HCT116 (cell line): Measurements from ENCODE around the gene EIF4E3. TPM values are rescaled to one million over a fixed set of nuclear protein-coding genes. Genes with fewer than 3 reads are reported as not detected.

Experiments used
- ATAC-seq: fragments of 200-7000 bp; cut with Tn5 transposase; 2 replicates; pipeline ENCODE4 v1.9.1; 2020; ENCODE audit warnings: mild to moderate bottlenecking, moderate library complexity
- BruUV-seq: library from RNA; stranded (reverse); fragments of 400-500 nt; replicated peaks from 2 replicates; lab custom pipeline; 2021; lab: Mats Ljungman, UMichigan
- CTCF ChIA-PET: fragments of 300-600 bp; sonication (Branson Sonifier 250); formaldehyde crosslinking; loops from one replicate; lab custom pipeline; 2021; ENCODE audit warnings: antibody characterized with exemption; lab: Charles Lee
- POLR2A ChIA-PET: fragments of 300-600, 350-600 bp; sonication (Branson Sonifier 250); formaldehyde crosslinking; loops from one replicate; lab custom pipeline; 2021; ENCODE audit warnings: antibody characterized with exemption; lab: Charles Lee
- RAD21 ChIA-PET, 2 experiments: fragments of 300-600 bp; sonication (Branson Sonifier 250); formaldehyde crosslinking; loops; one replicate each; lab custom pipeline; 2023; ENCODE audit warnings: low total read pairs in 2 of 2; ENCODE audit not compliant: uncharacterized antibody in 2 of 2, unreplicated experiment in 2 of 2, low non-redundant PET in 1 of 2; lab: Charles Lee
- DNase-seq: peaks from one replicate; pipeline ENCODE4 v3.0.0-alpha.2; 2010; ENCODE audit warnings: low read depth, low spot score
- H2AFZ ChIP-seq: fragments of 200-600 bp; shearing (Covaris generic), sonication (generic); 2 replicates; pipeline ENCODE4 v1.6.1; 2017; ENCODE audit warnings: low read depth, mixed run types, mixed read lengths, antibody characterized with exemption, low read length; ENCODE audit not compliant: poor library complexity, severe bottlenecking
- H3K27ac ChIP-seq: 2 replicates; pipeline ENCODE4 v1.5.1; 2012; ENCODE audit warnings: low read depth, low read length
- H3K27me3 ChIP-seq: fragments of 200-600 bp; sonication (generic); 2 replicates; pipeline ENCODE4 v1.6.1; 2016; ENCODE audit warnings: mixed run types, low read length, mixed read lengths; ENCODE audit not compliant: insufficient read depth
- H3K36me3 ChIP-seq, 2 experiments: fragments of 200-500 bp in 1 of 2; fragments of 200-600 bp in 1 of 2; sonication (Bioruptor generic) in 1 of 2; sonication (generic) in 1 of 2; 2 replicates each; pipeline versions ENCODE4 v1.5.1 to v1.6.1; 2014 to 2016; ENCODE audit warnings: low read length in 2 of 2, inconsistent platforms in 1 of 2, mixed read lengths in 1 of 2, mixed run types in 1 of 2; ENCODE audit not compliant: insufficient read depth in 2 of 2, control insufficient read depth in 1 of 2
- H3K4me1 ChIP-seq, 2 experiments: fragments of 200-600 bp in 1 of 2; sonication (generic) in 1 of 2; 2 replicates each; pipeline versions ENCODE4 v1.5.1 to v1.6.1; 2012 to 2017; ENCODE audit warnings: low read length in 2 of 2, inconsistent platforms in 1 of 2, mild to moderate bottlenecking in 1 of 2, mixed read lengths in 1 of 2, mixed run types in 1 of 2, moderate library complexity in 1 of 2; ENCODE audit not compliant: insufficient read depth in 2 of 2, control insufficient read depth in 1 of 2
- H3K4me2 ChIP-seq: fragments of 200-600 bp; sonication (generic); 2 replicates; pipeline ENCODE4 v1.6.1; 2017; ENCODE audit warnings: mixed run types, low read length, mixed read lengths
- H3K4me3 ChIP-seq, 2 experiments: fragments of 200-600 bp in 1 of 2; sonication (generic) in 1 of 2; replicated peaks in 1 of 2; 2 replicates each; pipeline ENCODE4 v1.5.1; 2011 to 2016; ENCODE audit warnings: low read length in 2 of 2, control low read depth in 1 of 2, low read depth in 1 of 2, mild to moderate bottlenecking in 1 of 2, mixed read lengths in 1 of 2, mixed run types in 1 of 2
- H3K79me2 ChIP-seq: fragments of 200-600 bp; sonication (generic); 2 replicates; pipeline ENCODE4 v1.6.1; 2017; ENCODE audit warnings: mild to moderate bottlenecking, mixed run types, low read length, moderate library complexity, mixed read lengths; ENCODE audit not compliant: insufficient read depth
- H3K9ac ChIP-seq: fragments of 200-600 bp; sonication (generic); 2 replicates; pipeline ENCODE4 v1.6.1; 2016; ENCODE audit warnings: low read length, mixed read lengths
- H3K9me2 ChIP-seq: fragments of 200-600 bp; sonication (generic), shearing (Covaris generic); 2 replicates; pipeline ENCODE4 v1.6.1; 2017; ENCODE audit warnings: mixed run types, mild to moderate bottlenecking, moderate library complexity; ENCODE audit not compliant: insufficient read depth
- H3K9me3 ChIP-seq, 2 experiments: fragments of 200-500 bp in 1 of 2; fragments of 200-600 bp in 1 of 2; sonication (Bioruptor generic) in 1 of 2; sonication (generic) in 1 of 2; 2 replicates each; pipeline ENCODE4 v1.6.1; 2014 to 2017; ENCODE audit warnings: low read length in 2 of 2, mixed read lengths in 2 of 2, inconsistent platforms in 1 of 2, low read depth in 1 of 2, mild to moderate bottlenecking in 1 of 2, mixed run types in 1 of 2, moderate library complexity in 1 of 2; ENCODE audit not compliant: control insufficient read depth in 1 of 2, insufficient read depth in 1 of 2
- H4K20me1 ChIP-seq: fragments of 200-600 bp; sonication (generic), shearing (Covaris generic); 2 replicates; pipeline ENCODE4 v1.6.1; 2017; ENCODE audit warnings: mixed run types, mild to moderate bottlenecking, moderate library complexity; ENCODE audit not compliant: insufficient read depth
- CEBPB ChIP-seq: IDR thresholded peaks from 2 replicates; pipeline ENCODE4 v1.6.1; 2012; ENCODE audit warnings: low read depth
- EGR1 ChIP-seq: IDR thresholded peaks from 2 replicates; pipeline ENCODE4 v1.6.1; 2012; ENCODE audit warnings: low read depth
- ELF1 ChIP-seq: IDR thresholded peaks from 2 replicates; pipeline ENCODE4 v1.6.1; 2012; ENCODE audit warnings: low read depth, borderline replicate concordance
- EZH2 ChIP-seq: fragments of 200-600 bp; sonication (generic); IDR thresholded peaks from 2 replicates; pipeline ENCODE4 v1.6.1; 2017; ENCODE audit warnings: antibody characterized with exemption, mixed run types
- EZH2phosphoT487 ChIP-seq: fragments of 200-600 bp; IDR thresholded peaks from 2 replicates; pipeline ENCODE4 v1.6.1; 2018; ENCODE audit warnings: antibody characterized with exemption, borderline replicate concordance
- JUND ChIP-seq: IDR thresholded peaks from 2 replicates; pipeline ENCODE4 v1.6.1; 2012
- POLR2A ChIP-seq: IDR thresholded peaks from 2 replicates; pipeline ENCODE4 v1.7.0; 2011; ENCODE audit warnings: borderline replicate concordance; ENCODE audit not compliant: insufficient read depth, insufficient read length; ENCODE audit errors: extremely low read depth
- POLR2AphosphoS5 ChIP-seq: IDR thresholded peaks from 2 replicates; pipeline ENCODE4 v1.6.1; 2011; ENCODE audit warnings: mild to moderate bottlenecking, low read depth, low read length, moderate library complexity
- RAD21 ChIP-seq: IDR thresholded peaks from 2 replicates; pipeline ENCODE4 v1.6.1; 2012; ENCODE audit warnings: low read depth, mild to moderate bottlenecking
- SP1 ChIP-seq: IDR thresholded peaks from 2 replicates; pipeline ENCODE4 v1.6.1; 2012; ENCODE audit warnings: low read depth
- TCF7L2 ChIP-seq: IDR thresholded peaks from 2 replicates; pipeline ENCODE4 v1.7.0; 2011; ENCODE audit warnings: borderline replicate concordance, inconsistent platforms; ENCODE audit not compliant: insufficient read depth, insufficient read length; ENCODE audit errors: extremely low read depth
- YY1 ChIP-seq: IDR thresholded peaks from 2 replicates; pipeline ENCODE4 v1.6.1; 2011; ENCODE audit warnings: low read length, low read depth, moderate library complexity, mild to moderate bottlenecking; ENCODE audit not compliant: insufficient replicate concordance; ENCODE audit errors: extremely low read depth
- intact Hi-C: fragments of 100-400 bp; cut with micrococcal nuclease; formaldehyde crosslinking; loops from 2 replicates; pipeline ENCODE4 v1.10.0; 2022
- total RNA-seq: library from RNA; stranded (reverse); gene quantifications from one replicate; pipeline ENCODE4 v1.2.1, GENCODE V29; 2021; ENCODE audit not compliant: unreplicated experiment
- TF ChIP-seq, protein P1 (sequence below): IDR thresholded peaks from 2 replicates; pipeline ENCODE4 v1.6.1; 2012
- TF ChIP-seq, protein P2 (sequence below), 3 experiments: fragments of 200-600 bp in 1 of 3; sonication (generic) in 1 of 3; IDR thresholded peaks in 2 of 3; conservative IDR thresholded peaks in 1 of 3; 2 replicates each; pipeline ENCODE4 v1.5.1; 2012 to 2017; ENCODE audit warnings: low read depth in 2 of 3, low read length in 2 of 3, antibody characterized with exemption in 1 of 3, borderline replicate concordance in 1 of 3, control low read depth in 1 of 3, mild to moderate bottlenecking in 1 of 3, mixed read lengths in 1 of 3, mixed run types in 1 of 3, moderate library complexity in 1 of 3; ENCODE audit not compliant: insufficient read depth in 1 of 3
- TF ChIP-seq, protein P3 (sequence below): IDR thresholded peaks from 2 replicates; pipeline ENCODE4 v1.6.1; 2011; ENCODE audit warnings: mild to moderate bottlenecking, low read length, moderate library complexity; ENCODE audit not compliant: insufficient replicate concordance; ENCODE audit errors: extremely low read depth
- TF ChIP-seq, protein P4 (sequence below): IDR thresholded peaks from 2 replicates; pipeline ENCODE4 v1.6.1; 2012; ENCODE audit warnings: low read depth
- TF ChIP-seq, protein P5 (sequence below): IDR thresholded peaks from 2 replicates; pipeline ENCODE4 v1.6.1; 2012

Gene EIF4E3
- total RNA-seq, 1 experiment from 2014 or later, result 6.0 TPM

DNA sequence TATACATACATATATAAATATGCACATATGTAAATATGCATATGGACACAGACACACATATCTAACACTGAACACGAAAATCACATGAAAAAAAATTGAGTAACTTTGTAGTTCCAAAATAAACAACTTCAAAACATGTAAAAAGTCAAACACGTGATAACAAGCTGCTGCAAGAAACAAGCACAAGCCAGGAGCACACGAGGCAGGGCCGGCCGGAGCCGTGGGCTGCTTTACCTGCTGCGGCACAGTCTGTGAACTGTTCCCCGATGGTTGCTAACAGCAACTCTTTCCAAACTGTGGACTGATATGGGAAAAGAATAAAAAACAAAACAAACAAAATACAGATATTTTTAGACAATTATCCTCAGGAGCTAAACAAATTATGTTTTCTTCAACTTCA, 31.6 kb downstream of the EIF4E3 start:
- Histone ChIP-seq H4K20me1 (no peaks in the 10 kb centered on the region), H3K9me3 (no peaks in the 10 kb centered on the region), H3K4me1 (no peaks in the 10 kb centered on the region), H3K9ac (no peak overlapping the region), H3K9me2 (no peaks in the 10 kb centered on the region), H3K4me2 (no peak overlapping the region), H3K27ac (no peak overlapping the region), H3K36me3 (no peaks in the 10 kb centered on the region), H2AFZ (no peak overlapping the region), H3K27me3 (no peaks in the 10 kb centered on the region; the same call in 1 of the 2 replicates), H3K4me3 (no peak overlapping the region), H3K79me2 (no peaks in the 10 kb centered on the region)
- POLR2A ChIA-PET, result no interaction called here
- CTCF ChIA-PET, result no interaction called here
- TF ChIP-seq, protein P1, sequence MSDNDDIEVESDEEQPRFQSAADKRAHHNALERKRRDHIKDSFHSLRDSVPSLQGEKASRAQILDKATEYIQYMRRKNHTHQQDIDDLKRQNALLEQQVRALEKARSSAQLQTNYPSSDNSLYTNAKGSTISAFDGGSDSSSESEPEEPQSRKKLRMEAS, result no peak
- TF ChIP-seq, protein P2, sequence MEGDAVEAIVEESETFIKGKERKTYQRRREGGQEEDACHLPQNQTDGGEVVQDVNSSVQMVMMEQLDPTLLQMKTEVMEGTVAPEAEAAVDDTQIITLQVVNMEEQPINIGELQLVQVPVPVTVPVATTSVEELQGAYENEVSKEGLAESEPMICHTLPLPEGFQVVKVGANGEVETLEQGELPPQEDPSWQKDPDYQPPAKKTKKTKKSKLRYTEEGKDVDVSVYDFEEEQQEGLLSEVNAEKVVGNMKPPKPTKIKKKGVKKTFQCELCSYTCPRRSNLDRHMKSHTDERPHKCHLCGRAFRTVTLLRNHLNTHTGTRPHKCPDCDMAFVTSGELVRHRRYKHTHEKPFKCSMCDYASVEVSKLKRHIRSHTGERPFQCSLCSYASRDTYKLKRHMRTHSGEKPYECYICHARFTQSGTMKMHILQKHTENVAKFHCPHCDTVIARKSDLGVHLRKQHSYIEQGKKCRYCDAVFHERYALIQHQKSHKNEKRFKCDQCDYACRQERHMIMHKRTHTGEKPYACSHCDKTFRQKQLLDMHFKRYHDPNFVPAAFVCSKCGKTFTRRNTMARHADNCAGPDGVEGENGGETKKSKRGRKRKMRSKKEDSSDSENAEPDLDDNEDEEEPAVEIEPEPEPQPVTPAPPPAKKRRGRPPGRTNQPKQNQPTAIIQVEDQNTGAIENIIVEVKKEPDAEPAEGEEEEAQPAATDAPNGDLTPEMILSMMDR (IDR thresholded peaks at IDR 0.05 in 2 of 3, conservative IDR thresholded peaks at IDR 0.05 in 1 of 3; ENCODE audit: borderline replicate concordance in 1 of 3, insufficient read depth in 1 of 3, low read depth in 2 of 3, low read length in 2 of 3), result no peak
- TF ChIP-seq, protein P3, sequence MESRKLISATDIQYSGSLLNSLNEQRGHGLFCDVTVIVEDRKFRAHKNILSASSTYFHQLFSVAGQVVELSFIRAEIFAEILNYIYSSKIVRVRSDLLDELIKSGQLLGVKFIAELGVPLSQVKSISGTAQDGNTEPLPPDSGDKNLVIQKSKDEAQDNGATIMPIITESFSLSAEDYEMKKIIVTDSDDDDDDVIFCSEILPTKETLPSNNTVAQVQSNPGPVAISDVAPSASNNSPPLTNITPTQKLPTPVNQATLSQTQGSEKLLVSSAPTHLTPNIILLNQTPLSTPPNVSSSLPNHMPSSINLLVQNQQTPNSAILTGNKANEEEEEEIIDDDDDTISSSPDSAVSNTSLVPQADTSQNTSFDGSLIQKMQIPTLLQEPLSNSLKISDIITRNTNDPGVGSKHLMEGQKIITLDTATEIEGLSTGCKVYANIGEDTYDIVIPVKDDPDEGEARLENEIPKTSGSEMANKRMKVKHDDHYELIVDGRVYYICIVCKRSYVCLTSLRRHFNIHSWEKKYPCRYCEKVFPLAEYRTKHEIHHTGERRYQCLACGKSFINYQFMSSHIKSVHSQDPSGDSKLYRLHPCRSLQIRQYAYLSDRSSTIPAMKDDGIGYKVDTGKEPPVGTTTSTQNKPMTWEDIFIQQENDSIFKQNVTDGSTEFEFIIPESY, result no peak
- TF ChIP-seq, protein P4, sequence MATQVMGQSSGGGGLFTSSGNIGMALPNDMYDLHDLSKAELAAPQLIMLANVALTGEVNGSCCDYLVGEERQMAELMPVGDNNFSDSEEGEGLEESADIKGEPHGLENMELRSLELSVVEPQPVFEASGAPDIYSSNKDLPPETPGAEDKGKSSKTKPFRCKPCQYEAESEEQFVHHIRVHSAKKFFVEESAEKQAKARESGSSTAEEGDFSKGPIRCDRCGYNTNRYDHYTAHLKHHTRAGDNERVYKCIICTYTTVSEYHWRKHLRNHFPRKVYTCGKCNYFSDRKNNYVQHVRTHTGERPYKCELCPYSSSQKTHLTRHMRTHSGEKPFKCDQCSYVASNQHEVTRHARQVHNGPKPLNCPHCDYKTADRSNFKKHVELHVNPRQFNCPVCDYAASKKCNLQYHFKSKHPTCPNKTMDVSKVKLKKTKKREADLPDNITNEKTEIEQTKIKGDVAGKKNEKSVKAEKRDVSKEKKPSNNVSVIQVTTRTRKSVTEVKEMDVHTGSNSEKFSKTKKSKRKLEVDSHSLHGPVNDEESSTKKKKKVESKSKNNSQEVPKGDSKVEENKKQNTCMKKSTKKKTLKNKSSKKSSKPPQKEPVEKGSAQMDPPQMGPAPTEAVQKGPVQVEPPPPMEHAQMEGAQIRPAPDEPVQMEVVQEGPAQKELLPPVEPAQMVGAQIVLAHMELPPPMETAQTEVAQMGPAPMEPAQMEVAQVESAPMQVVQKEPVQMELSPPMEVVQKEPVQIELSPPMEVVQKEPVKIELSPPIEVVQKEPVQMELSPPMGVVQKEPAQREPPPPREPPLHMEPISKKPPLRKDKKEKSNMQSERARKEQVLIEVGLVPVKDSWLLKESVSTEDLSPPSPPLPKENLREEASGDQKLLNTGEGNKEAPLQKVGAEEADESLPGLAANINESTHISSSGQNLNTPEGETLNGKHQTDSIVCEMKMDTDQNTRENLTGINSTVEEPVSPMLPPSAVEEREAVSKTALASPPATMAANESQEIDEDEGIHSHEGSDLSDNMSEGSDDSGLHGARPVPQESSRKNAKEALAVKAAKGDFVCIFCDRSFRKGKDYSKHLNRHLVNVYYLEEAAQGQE, result no peak
- TF ChIP-seq JUND (no peak), EZH2 (no peak), TCF7L2 (no peak), ELF1 (no peak), POLR2A (no peak), YY1 (no peak), RAD21 (no peak), EZH2phosphoT487 (no peak), CEBPB (no peak), SP1 (no peak), EGR1 (no peak), POLR2AphosphoS5 (no peak)
- TF ChIP-seq, protein P5, sequence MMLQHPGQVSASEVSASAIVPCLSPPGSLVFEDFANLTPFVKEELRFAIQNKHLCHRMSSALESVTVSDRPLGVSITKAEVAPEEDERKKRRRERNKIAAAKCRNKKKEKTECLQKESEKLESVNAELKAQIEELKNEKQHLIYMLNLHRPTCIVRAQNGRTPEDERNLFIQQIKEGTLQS, result no peak
- intact Hi-C loops, result no loop called here
- no TSS peak for BruUV-seq
- ATAC-seq, result no peak
- DNase-seq, result no peak
- RAD21 ChIA-PET, result no interaction called here
